HepG2 (cell line): ENCODE measurements around the gene DPM2. TPM values are rescaled to one million over a fixed set of nuclear protein-coding genes. Genes with fewer than 3 reads are reported as not detected.

ENCODE experiments used
- CENPBD1 ChIP-seq: sonication (generic); formaldehyde crosslinking; IDR thresholded peaks from 2 replicates; pipeline ENCODE4 v1.8.0; 2022; ENCODE audit warnings: missing genetic modification reagents, low read depth, mild to moderate bottlenecking, borderline replicate concordance
- ETV6 ChIP-seq: sonication (generic); formaldehyde crosslinking; conservative IDR thresholded peaks from 2 replicates; pipeline ENCODE4 v1.4.0; 2020; ENCODE audit warnings: missing genetic modification reagents
- KAT2B ChIP-seq: fragments of 150-350 bp; IDR thresholded peaks from 2 replicates; pipeline ENCODE4 v1.6.1; 2014; ENCODE audit warnings: low read depth, low read length, borderline replicate concordance
- MIER3 ChIP-seq: IDR thresholded peaks from 2 replicates; pipeline ENCODE4 v1.6.1; 2016; ENCODE audit warnings: missing compliant biosample characterization, borderline replicate concordance
- MIXL1 ChIP-seq: IDR thresholded peaks from 2 replicates; pipeline ENCODE4 v1.6.1; 2016
- MLLT10 ChIP-seq: sonication (generic); formaldehyde crosslinking; IDR thresholded peaks from 2 replicates; pipeline ENCODE4 v1.4.0; 2020; ENCODE audit warnings: missing genetic modification reagents
- MTA1 ChIP-seq: sonication (generic); formaldehyde crosslinking; IDR thresholded peaks from 2 replicates; pipeline ENCODE4 v1.4.0; 2020; ENCODE audit warnings: missing genetic modification reagents, mild to moderate bottlenecking, borderline replicate concordance
- NR2F6 ChIP-seq, 2 experiments: IDR thresholded peaks; 2 replicates each; pipeline ENCODE4 v1.6.1; 2016; ENCODE audit warnings: antibody characterized with exemption in 1 of 2, mild to moderate bottlenecking in 1 of 2
- PAF1 ChIP-seq: IDR thresholded peaks from 2 replicates; pipeline ENCODE4 v1.6.1; 2016; ENCODE audit warnings: missing genetic modification reagents, missing compliant biosample characterization
- PATZ1 ChIP-seq: sonication (generic); formaldehyde crosslinking; IDR thresholded peaks from 2 replicates; pipeline ENCODE4 v1.4.0; 2020; ENCODE audit warnings: missing genetic modification reagents
- PHF21A ChIP-seq: sonication (generic); formaldehyde crosslinking; IDR thresholded peaks from 2 replicates; pipeline ENCODE4 v1.5.0; 2020; ENCODE audit warnings: mild to moderate bottlenecking, missing genetic modification reagents
- PITX1 ChIP-seq: sonication (generic); formaldehyde crosslinking; IDR thresholded peaks from 2 replicates; pipeline ENCODE4 v1.5.1; 2020; ENCODE audit warnings: mild to moderate bottlenecking, missing genetic modification reagents
- TAF15 ChIP-seq: fragments of 200-400 bp; formaldehyde crosslinking; IDR thresholded peaks from one replicate; pipeline ENCODE4 v1.6.1; 2018; ENCODE audit warnings: mild to moderate bottlenecking, low read depth, low read length; ENCODE audit not compliant: poor library complexity, severe bottlenecking
- YEATS2 ChIP-seq: sonication (generic); formaldehyde crosslinking; IDR thresholded peaks from 2 replicates; pipeline ENCODE4 v1.4.0; 2020; ENCODE audit warnings: missing genetic modification reagents, borderline replicate concordance
- ZC3H4 ChIP-seq: sonication (generic); formaldehyde crosslinking; IDR thresholded peaks from 2 replicates; pipeline ENCODE4 v1.4.0; 2020; ENCODE audit warnings: missing genetic modification reagents, borderline replicate concordance
- ZNF160 ChIP-seq: sonication (generic); formaldehyde crosslinking; IDR thresholded peaks from 2 replicates; pipeline ENCODE4 v1.8.0; 2022; ENCODE audit warnings: mild to moderate bottlenecking, inconsistent platforms, missing genetic modification reagents
- ZNF296 ChIP-seq: sonication (generic); formaldehyde crosslinking; conservative IDR thresholded peaks from 2 replicates; pipeline ENCODE4 v1.5.0; 2020; ENCODE audit warnings: mild to moderate bottlenecking, missing genetic modification reagents
- ZNF317 ChIP-seq: sonication (generic); formaldehyde crosslinking; IDR thresholded peaks from 2 replicates; pipeline ENCODE4 v1.5.0; 2020; ENCODE audit warnings: mild to moderate bottlenecking, missing genetic modification reagents
- ZSCAN12 ChIP-seq: sonication (generic); formaldehyde crosslinking; IDR thresholded peaks from 2 replicates; pipeline ENCODE4 v1.9.0; 2021; ENCODE audit warnings: mild to moderate bottlenecking, missing genetic modification reagents
- polyA plus RNA-seq, 8 experiments: library from polyadenylated mRNA; depleted of rRNA in 3 of 8; stranded (reverse) in 7 of 8; unstranded in 1 of 8; fragments of >200 nt; fragmentation: Illumina TruSeq in 4 of 8; extraction: Trizol in 4 of 8; gene quantifications; 2 replicates each; pipeline versions ENCODE4 v1.2.1 to v1.2.3, GENCODE V29; 2011 to 2016; ENCODE audit warnings: low read depth in 4 of 8, missing spikeins in 1 of 8, mixed read lengths in 1 of 8; ENCODE audit not compliant: insufficient read depth in 1 of 8
- total RNA-seq, 5 experiments: library from RNA; depleted of rRNA; stranded (reverse); fragments of >200 nt; fragmentation: Illumina TruSeq; extraction: Trizol; gene quantifications; 2 replicates each; pipeline ENCODE4 v1.2.3, GENCODE V29; 2016; ENCODE audit warnings: low read depth in 1 of 5
- TF ChIP-seq, protein P1 (sequence below): sonication (generic); formaldehyde crosslinking; IDR thresholded peaks from 2 replicates; pipeline ENCODE4 v1.4.0; 2020; ENCODE audit warnings: missing genetic modification reagents, borderline replicate concordance
- TF ChIP-seq, protein P2 (sequence below): fragments of 450-650 bp; IDR thresholded peaks from 2 replicates; pipeline ENCODE4 v1.6.1; 2017

DPM2 gene
- total and polyA plus RNA-seq, 2 of the 13 experiments (the other 11 are each of a cell fraction or from before 2014, with no cell fraction given) = 24.8 to 35.3 TPM

DNA sequence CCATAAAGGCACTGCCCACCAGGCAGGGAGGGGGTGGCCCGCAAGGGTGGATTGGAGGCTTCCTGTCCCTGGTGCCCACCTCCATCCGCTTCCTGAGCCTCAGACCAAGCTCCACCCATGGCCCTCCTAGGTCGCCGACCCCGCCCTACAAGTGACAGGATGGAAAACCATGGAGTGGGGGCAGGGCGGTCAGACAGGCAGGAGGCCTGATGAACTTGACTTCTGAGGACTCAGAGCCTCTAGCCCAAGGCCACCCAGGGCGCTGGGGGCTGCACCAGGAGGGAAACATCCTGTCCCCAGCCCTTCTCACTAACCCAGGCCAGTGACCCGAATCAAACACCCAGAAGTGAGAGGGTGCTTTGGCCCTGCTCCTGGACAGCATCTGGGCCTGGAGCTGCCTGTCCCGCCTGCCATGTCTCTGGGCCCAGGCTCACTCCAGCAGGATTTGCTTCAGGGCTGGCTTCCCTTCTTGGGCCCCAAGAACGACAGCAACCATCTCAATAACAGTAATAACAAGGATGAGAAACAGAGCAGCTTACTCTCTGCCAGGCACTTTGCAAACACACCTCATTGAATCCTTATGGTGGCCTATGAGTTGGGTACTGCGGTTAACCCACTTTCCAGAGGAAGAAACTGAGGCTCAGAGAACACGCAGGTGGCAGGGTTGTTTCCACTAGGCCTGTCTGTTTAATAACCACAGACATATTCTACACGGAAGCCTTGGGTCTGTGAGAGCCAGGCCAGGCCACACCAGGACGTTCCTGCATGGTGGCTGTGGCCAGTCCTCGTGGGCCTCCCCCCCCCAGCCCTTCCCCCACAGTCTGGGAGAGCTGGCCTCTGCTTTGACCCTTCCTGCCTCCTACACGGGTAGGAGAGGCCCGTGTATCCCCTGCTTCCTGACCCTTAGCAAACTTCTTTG lies 33.8 kb downstream of the DPM2 start (continued):
- TF ChIP-seq PATZ1 = peak; percentile 94
- TF ChIP-seq MTA1 (CRISPR knock-in tag) = peak; percentile 45; the same call in 1 of the 2 replicates
- TF ChIP-seq ZNF160 (CRISPR knock-in tag) = no peak
- TF ChIP-seq YEATS2 (CRISPR knock-in tag) = peak; percentile 47; the same call in 1 of the 2 replicates
- no peak for TF ChIP-seq CENPBD1 (CRISPR knock-in tag)
- TF ChIP-seq ZNF317 (CRISPR knock-in tag) = no peak; the same call in 1 of the 2 replicates
- TF ChIP-seq, protein P1, sequence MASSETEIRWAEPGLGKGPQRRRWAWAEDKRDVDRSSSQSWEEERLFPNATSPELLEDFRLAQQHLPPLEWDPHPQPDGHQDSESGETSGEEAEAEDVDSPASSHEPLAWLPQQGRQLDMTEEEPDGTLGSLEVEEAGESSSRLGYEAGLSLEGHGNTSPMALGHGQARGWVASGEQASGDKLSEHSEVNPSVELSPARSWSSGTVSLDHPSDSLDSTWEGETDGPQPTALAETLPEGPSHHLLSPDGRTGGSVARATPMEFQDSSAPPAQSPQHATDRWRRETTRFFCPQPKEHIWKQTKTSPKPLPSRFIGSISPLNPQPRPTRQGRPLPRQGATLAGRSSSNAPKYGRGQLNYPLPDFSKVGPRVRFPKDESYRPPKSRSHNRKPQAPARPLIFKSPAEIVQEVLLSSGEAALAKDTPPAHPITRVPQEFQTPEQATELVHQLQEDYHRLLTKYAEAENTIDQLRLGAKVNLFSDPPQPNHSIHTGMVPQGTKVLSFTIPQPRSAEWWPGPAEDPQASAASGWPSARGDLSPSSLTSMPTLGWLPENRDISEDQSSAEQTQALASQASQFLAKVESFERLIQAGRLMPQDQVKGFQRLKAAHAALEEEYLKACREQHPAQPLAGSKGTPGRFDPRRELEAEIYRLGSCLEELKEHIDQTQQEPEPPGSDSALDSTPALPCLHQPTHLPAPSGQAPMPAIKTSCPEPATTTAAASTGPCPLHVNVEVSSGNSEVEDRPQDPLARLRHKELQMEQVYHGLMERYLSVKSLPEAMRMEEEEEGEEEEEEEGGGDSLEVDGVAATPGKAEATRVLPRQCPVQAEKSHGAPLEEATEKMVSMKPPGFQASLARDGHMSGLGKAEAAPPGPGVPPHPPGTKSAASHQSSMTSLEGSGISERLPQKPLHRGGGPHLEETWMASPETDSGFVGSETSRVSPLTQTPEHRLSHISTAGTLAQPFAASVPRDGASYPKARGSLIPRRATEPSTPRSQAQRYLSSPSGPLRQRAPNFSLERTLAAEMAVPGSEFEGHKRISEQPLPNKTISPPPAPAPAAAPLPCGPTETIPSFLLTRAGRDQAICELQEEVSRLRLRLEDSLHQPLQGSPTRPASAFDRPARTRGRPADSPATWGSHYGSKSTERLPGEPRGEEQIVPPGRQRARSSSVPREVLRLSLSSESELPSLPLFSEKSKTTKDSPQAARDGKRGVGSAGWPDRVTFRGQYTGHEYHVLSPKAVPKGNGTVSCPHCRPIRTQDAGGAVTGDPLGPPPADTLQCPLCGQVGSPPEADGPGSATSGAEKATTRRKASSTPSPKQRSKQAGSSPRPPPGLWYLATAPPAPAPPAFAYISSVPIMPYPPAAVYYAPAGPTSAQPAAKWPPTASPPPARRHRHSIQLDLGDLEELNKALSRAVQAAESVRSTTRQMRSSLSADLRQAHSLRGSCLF = no peak
- no peak for TF ChIP-seq PAF1
- 0 out of 2 replicates have a peak, but pooled peaks have one; percentile 46 for TF ChIP-seq ETV6 (CRISPR knock-in tag)
- TF ChIP-seq ZSCAN12 (CRISPR knock-in tag) = no peak
- TF ChIP-seq MIER3 (CRISPR knock-in tag) = peak; percentile 75; the same call in 1 of the 2 replicates
- 0 out of 2 replicates have a peak, but pooled peaks have one; percentile 56 for TF ChIP-seq MIXL1
- peak; percentile 84 for TF ChIP-seq PHF21A (CRISPR knock-in tag)
- 0 out of 2 replicates have a peak, but pooled peaks have one; percentile 7 for TF ChIP-seq ZC3H4
- no peak for TF ChIP-seq MLLT10
- peak; percentile 73 for TF ChIP-seq PITX1 (CRISPR knock-in tag)
- TF ChIP-seq, protein P2, sequence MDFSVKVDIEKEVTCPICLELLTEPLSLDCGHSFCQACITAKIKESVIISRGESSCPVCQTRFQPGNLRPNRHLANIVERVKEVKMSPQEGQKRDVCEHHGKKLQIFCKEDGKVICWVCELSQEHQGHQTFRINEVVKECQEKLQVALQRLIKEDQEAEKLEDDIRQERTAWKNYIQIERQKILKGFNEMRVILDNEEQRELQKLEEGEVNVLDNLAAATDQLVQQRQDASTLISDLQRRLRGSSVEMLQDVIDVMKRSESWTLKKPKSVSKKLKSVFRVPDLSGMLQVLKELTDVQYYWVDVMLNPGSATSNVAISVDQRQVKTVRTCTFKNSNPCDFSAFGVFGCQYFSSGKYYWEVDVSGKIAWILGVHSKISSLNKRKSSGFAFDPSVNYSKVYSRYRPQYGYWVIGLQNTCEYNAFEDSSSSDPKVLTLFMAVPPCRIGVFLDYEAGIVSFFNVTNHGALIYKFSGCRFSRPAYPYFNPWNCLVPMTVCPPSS = no peak
- no peak for TF ChIP-seq ZNF296 (CRISPR knock-in tag)
- no peak for TF ChIP-seq TAF15
- no peak for TF ChIP-seq KAT2B
- TF ChIP-seq NR2F6 (IDR thresholded peaks at IDR 0.05) = peak; percentile 42
- peak; percentile 89 for TF ChIP-seq NR2F6 (CRISPR knock-in tag; IDR thresholded peaks at IDR 0.05)
